ENCODE results near the gene AIFM1. TPM values are rescaled to one million over a fixed set of nuclear protein-coding genes. Genes with fewer than 3 reads are reported as not detected.
A peak's percentile ranks its signal among the peaks of the same experiment; 100 is the strongest.

AIFM1 gene
- total RNA-seq, 1 experiment from 2014 or later, result 23.0 TPM

DNA sequence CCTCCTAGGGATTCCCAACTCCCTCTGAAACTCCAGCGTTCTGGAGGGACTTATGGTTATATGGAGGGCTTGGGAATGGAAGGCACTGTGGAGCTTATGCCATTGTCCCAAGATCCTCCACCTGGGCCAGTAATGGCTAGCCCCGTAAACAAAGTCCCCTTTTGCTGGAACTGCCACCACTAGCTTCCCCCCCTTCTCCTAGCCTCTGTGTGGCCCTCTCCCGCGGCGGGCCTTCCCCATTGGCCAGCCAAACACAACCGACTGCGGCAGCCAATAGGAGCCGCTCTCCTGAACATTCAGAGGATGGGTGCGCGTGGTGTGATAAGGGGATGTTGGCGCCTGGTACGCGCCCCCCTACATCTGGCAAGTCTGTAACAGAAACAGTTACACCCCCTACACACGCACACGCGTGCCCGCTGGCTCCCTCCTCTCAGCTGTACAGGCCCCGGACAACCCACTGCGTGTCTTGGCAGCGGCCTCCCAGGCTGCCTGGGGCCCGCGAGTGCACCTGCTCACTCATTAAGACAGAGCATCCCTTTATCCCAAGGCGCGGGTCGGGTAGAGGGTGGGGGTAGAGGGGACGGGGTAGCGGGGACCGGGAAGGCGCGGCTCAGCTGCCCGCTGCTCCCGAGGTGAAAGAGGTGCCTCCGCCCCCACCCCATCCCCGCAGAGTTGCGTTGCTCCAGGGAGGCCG, 5.3 kb upstream of the AIFM1 start:
- DNase-seq (ENCODE audit: low read depth), result no peak

GRCh38 chrX:130167040-130167439, 1.4 kb upstream of the AIFM1 start:
- DNase-seq (ENCODE audit: low read depth), result no peak

DNA sequence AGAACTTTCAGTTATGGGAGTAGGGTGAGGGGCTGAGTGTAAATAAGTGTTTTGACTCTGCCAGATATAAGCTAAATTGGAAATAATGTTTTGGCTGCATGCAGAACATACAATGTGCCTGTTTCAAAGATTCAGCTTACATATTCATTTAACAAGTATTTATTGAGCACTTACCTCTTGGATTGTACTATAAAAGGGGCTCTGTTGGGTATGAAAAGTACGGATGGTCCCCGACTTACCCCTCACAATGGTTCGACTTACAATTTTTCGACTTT, 799 bp upstream of the AIFM1 start:
- DNase-seq (ENCODE audit: low read depth), result no peak

DNA sequence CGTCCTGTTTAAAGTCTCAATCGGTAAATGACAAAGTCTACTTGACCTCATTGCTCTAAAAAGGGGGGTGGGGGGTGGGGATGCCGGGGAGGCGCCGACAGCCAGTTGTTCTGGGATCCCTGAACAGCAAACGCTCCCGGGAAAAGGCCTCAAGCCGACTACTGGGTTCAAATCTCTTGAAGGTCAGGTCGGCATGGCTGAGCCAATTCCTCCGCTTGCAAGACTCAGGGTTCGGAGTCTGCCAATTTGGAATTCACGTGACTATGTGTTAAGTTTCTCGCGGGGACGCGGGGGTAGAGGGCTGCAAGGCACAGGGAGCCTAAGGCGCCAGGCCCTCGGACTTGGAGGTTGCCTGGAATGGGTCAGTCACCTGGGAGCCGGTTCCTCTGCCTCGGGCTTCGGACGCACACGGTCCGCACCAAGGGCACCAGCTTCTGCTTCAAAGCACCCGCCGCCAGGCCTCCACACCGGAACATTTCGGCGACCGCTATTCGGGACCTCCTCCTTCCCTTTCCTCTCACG, 399 bp downstream of the AIFM1 start:
- DNase-seq (ENCODE audit: low read depth), result peak; percentile 31

- no peak for DNase-seq (ENCODE audit: low read depth)
Measured at GRCh38 chrX:130163398-130163797, 2.2 kb downstream of the AIFM1 start.

GRCh38 chrX:130162094-130162735, 3.4 kb downstream of the AIFM1 start:
- DNase-seq (ENCODE audit: low read depth), result no peak

GRCh38 chrX:130159776-130160175, 5.9 kb downstream of the AIFM1 start:
- DNase-seq (ENCODE audit: low read depth), result no peak

- no peak for DNase-seq (ENCODE audit: low read depth)
Measured at GRCh38 chrX:130158311-130158710, 7.3 kb downstream of the AIFM1 start.

GRCh38 chrX:130155564-130155963, 10.1 kb downstream of the AIFM1 start:
- no peak for DNase-seq (ENCODE audit: low read depth)

GRCh38 chrX:130147631-130148030, 18.0 kb downstream of the AIFM1 start:
- DNase-seq (ENCODE audit: low read depth), result no peak

DNA sequence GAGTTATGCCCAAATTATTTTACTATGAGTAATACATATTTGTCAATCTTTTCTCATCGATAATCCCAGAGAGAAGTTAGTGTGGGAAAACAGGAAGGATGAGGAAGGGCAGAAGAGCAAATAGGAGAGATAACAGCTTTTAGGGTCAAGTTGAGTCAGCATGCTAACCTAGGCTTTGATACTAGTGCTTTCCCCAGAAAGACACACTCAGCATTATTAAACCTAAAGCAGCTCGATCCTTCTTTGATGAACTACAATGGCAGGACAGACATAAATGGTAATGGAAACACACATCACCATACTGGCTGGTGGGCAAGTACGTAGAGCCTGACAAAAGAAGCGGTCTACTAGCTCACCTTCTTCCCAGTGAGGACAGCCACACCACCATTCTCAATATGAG, 20.5 kb downstream of the AIFM1 start:
- DNase-seq (ENCODE audit: low read depth), result no peak

GRCh38 chrX:130144509-130144908, 21.1 kb downstream of the AIFM1 start:
- DNase-seq (ENCODE audit: low read depth), result no peak

DNA sequence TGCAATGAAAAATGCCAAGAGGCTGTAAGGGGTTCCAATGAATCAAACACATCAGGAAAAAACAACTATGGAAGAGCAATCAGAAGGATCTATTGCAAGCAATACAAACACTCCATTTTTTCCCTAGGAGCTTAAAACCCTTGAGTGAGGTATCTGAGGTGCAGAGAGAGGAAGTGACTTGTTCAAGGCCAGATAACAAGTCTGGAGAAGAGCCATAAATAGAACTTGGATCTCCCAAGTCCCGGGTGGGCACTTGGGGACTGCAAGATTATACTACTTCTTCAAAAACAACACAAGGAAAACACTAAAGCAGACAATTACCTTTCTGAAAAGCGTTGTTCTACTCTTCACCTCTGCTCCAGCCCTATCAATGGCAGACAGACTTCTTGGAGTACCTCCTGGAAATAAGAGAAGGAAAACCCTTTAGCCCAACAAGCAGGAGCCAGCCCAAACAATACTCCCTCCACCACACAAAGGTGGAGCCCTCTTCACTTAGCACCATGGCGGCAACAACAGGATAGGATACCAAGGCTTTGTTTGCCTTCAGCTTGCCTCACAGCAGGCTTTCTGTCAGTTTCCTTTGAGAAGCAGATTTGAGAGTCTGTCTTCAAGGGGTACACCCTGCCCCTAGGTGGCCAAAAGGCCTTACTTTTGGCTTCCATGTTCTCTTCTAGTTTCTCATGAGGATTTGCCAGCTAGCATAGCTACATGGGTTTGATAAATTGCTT, 26.0 kb downstream of the AIFM1 start:
- DNase-seq (ENCODE audit: low read depth), result no peak

- DNase-seq (ENCODE audit: low read depth), result no peak
Measured at GRCh38 chrX:130136961-130137360, 28.7 kb downstream of the AIFM1 start.

DNA sequence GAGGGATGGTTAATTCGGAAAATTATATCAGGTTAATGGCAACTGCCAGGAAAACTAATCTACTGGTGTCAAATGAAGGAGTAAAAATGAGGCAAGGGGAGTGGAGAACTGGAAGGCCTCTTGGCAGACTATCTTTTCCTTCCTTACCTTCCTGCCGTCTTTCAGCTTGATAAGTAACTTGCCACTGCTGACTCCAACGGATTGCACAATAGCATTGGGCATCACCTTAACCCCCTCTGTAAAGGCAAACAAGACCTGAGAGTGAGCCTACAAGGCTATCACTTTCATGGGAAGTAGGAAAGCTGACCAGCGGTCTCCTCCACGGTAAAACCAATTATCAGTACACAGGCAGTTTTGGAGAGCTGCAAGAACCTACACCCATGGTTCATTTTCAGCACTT, 29.1 kb downstream of the AIFM1 start:
- no peak for DNase-seq (ENCODE audit: low read depth)

DNA sequence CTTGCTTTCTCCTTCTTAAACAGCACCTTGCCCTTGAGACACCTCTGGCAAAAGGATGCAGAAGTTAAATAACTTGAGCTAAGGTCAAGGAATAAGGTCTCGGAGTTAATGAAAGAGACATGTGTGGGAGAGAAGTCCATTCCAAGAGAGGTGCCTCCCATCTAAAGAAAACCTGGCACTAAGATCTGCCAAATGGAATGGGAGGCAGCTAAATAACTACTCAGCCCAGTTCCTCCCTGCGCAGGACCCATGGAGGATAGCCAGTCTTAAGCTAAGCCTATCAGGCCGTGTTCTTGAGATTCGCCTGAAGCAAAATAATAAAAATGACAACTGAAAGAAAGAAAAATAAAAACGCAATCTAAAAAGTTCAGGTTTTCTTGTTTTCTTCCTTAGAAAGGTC, 34.7 kb downstream of the AIFM1 start:
- DNase-seq (ENCODE audit: low read depth), result no peak

DNA sequence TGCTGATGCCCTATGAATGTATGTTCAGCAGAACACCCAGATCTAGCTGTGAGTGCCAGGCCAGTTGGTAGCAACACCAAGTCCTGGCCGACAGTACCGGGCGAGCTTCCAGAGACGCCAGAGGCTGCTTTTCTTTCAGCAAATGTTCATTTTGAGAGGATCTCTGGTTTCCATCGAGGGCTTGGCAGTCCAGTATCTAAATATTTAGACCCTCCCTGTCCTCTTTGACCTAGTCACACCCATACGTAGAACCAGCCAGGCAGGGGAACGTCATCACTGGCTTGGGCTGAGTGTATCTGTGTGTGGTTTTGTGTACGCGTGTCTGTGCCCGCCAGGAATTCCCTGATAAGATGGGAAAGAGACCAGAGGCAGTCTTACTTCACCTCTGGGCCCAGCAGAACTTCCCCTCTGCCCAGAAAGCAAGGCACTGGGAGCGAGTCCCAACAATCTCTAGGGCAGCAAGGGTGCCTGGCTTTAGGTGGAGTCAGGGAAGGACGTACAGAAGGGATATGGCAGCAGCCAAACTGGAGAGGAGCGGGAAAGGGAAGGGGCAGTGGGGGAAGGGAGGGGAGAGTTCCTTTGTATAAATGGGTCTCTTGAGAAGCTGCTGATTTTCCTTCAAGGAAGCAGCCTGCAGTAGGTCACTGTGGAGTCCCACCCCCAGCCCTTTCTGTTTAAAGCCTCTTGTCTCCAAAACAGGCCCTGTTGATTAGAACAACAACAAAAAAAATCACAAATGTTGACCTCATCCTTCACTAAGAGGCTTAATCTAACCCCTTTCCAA, 40.4 kb downstream of the AIFM1 start:
- DNase-seq (ENCODE audit: low read depth), result no peak

DNA sequence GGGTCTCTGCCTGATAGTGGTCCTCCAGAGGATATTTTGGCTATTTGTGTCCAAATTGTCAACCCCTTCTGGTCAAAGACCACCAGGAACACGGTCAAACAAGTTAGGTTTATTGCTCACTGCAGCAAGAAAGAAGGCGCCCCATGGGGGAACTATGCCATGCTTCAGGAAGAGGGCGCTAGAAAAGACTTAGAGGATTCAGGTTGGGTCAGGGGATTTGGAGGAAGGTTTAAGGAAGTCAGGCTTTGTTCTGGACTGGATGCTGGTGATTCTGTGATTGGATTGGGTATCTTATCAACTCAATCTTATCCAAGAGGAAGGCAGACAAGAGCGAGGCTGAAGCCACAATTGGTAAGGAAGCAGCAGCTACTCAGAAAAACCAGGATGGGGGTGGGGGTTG, 41.1 kb downstream of the AIFM1 start:
- DNase-seq (ENCODE audit: low read depth), result no peak

GRCh38 chrX:130121505-130121800, 44.2 kb downstream of the AIFM1 start:
- DNase-seq (ENCODE audit: low read depth), result no peak

GRCh38 chrX:130120746-130121504, 44.7 kb downstream of the AIFM1 start:
- DNase-seq (ENCODE audit: low read depth), result peak; percentile 70

- DNase-seq (ENCODE audit: low read depth), result no peak
Measured at GRCh38 chrX:130120321-130120731, 45.3 kb downstream of the AIFM1 start.
